HG03135 (cell line): ENCODE measurements around the gene TADA2B.

Experiments
- ATAC-seq: cut with Tn5 transposase; IDR thresholded peaks from one replicate; pipeline ENCODE4 v1.9.1; 2021; ENCODE audit warnings: mild to moderate bottlenecking, moderate library complexity; ENCODE audit not compliant: unreplicated experiment

TADA2B gene

GRCh38 chr4:7016512-7016911 lies 26.7 kb upstream of the TADA2B start:
- no peak for ATAC-seq

- ATAC-seq = no peak
These were observed 25.6 kb upstream of the TADA2B start for GRCh38 chr4:7017446-7018048.

- no peak for ATAC-seq
These were observed 24.9 kb upstream of the TADA2B start for GRCh38 chr4:7018281-7018680.

GRCh38 chr4:7019367-7019766 lies 23.8 kb upstream of the TADA2B start:
- ATAC-seq = no peak

- ATAC-seq = no peak
These were observed 22.9 kb upstream of the TADA2B start for GRCh38 chr4:7020290-7020689.

GRCh38 chr4:7020856-7021255 lies 22.3 kb upstream of the TADA2B start:
- ATAC-seq = no peak

- ATAC-seq = no peak
These were observed 21.8 kb upstream of the TADA2B start for GRCh38 chr4:7021355-7021754.

- ATAC-seq = no peak
These were observed 21.1 kb upstream of the TADA2B start for GRCh38 chr4:7021930-7022664.

GRCh38 chr4:7023486-7023885 lies 19.7 kb upstream of the TADA2B start:
- no peak for ATAC-seq

GRCh38 chr4:7023901-7024300 lies 19.3 kb upstream of the TADA2B start:
- no peak for ATAC-seq

- no peak for ATAC-seq
These were observed 18.8 kb upstream of the TADA2B start for GRCh38 chr4:7024336-7024890.

GRCh38 chr4:7025040-7025602 lies 18.1 kb upstream of the TADA2B start:
- ATAC-seq = no peak

GRCh38 chr4:7026107-7026506 lies 17.1 kb upstream of the TADA2B start:
- ATAC-seq = no peak

- ATAC-seq = no peak
These were observed 15.9 kb upstream of the TADA2B start for GRCh38 chr4:7027284-7027683.

- no peak for ATAC-seq
These were observed 15.3 kb upstream of the TADA2B start for GRCh38 chr4:7027913-7028312.

- no peak for ATAC-seq
These were observed 14.0 kb upstream of the TADA2B start for GRCh38 chr4:7029212-7029611.

- no peak for ATAC-seq
These were observed 13.3 kb upstream of the TADA2B start for GRCh38 chr4:7029921-7030320.

- ATAC-seq = no peak
These were observed 12.3 kb upstream of the TADA2B start for GRCh38 chr4:7030856-7031255.

- ATAC-seq = no peak
These were observed 11.4 kb upstream of the TADA2B start for GRCh38 chr4:7031558-7032449.

GRCh38 chr4:7032596-7032995 lies 10.6 kb upstream of the TADA2B start:
- ATAC-seq = no peak
